Spleen (tissue), 7 donors: Measurements from ENCODE around the gene NUFIP2.

ENCODE experiments used
- POLR2AphosphoS5 ChIP-seq, 3 donors: sonication (generic); formaldehyde crosslinking; IDR thresholded peaks; one replicate each; pipeline ENCODE4 v1.5.1; 2017; ENCODE audit warnings: antibody characterized with exemption in 3 of 3
- TF ChIP-seq, protein P1 (sequence below), 11 experiments: fragments of 200-600 bp in 7 of 11; fragments of 450-650 bp in 4 of 11; sonication (generic) in 4 of 11; IDR thresholded peaks in 8 of 11; conservative IDR thresholded peaks in 3 of 11; 1 replicate in 7 of 11; 2 replicates in 4 of 11; pipeline versions ENCODE4 v1.4.0 to v1.8.0; 2016 to 2021; ENCODE audit warnings: antibody characterized with exemption in 11 of 11, inconsistent platforms in 4 of 11, mild to moderate bottlenecking in 1 of 11
- donor health status: DM: no; HTN: no; CAD: no; lungs with moderate emphysema.
- donor health status: DM: no; HTN: no; CAD: no.
- donor health status: DM: no; HTN: no; CAD: no.

DNA sequence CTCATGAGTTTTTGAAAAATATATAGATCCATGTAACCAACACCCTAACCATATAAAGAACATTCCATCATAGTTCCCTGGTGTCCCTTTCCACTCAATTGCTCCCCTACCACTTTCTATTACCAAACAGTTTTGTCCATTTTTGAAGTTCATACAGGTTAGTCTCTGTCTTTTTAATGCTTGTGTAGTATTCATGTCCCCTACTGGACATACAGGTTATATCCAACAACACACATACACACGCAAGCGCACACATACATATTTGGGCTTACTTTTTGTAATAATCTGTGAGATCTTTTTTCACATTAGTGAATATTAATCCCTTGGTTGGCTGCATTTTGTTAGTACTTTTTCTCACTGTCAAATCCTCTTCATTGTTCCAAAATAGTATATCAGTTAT lies 40.9 kb downstream of the NUFIP2 start:
- TF ChIP-seq, protein P1, sequence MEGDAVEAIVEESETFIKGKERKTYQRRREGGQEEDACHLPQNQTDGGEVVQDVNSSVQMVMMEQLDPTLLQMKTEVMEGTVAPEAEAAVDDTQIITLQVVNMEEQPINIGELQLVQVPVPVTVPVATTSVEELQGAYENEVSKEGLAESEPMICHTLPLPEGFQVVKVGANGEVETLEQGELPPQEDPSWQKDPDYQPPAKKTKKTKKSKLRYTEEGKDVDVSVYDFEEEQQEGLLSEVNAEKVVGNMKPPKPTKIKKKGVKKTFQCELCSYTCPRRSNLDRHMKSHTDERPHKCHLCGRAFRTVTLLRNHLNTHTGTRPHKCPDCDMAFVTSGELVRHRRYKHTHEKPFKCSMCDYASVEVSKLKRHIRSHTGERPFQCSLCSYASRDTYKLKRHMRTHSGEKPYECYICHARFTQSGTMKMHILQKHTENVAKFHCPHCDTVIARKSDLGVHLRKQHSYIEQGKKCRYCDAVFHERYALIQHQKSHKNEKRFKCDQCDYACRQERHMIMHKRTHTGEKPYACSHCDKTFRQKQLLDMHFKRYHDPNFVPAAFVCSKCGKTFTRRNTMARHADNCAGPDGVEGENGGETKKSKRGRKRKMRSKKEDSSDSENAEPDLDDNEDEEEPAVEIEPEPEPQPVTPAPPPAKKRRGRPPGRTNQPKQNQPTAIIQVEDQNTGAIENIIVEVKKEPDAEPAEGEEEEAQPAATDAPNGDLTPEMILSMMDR (IDR thresholded peaks at IDR 0.05 in 8 of 11, conservative IDR thresholded peaks at IDR 0.05 in 3 of 11): no peak
- no peak for TF ChIP-seq POLR2AphosphoS5 (IDR thresholded peaks at IDR 0.05)
